GM18511 (cell line): Measurements from ENCODE around the gene NPAS3.

Source experiments
- ATAC-seq: cut with Tn5 transposase; IDR thresholded peaks from one replicate; pipeline ENCODE4 v1.9.1; 2021; ENCODE audit warnings: mild to moderate bottlenecking, moderate library complexity; ENCODE audit not compliant: unreplicated experiment

The NPAS3 gene

GRCh38 chr14:33413381-33413780, 474.7 kb downstream of the NPAS3 start:
- no peak for ATAC-seq

- ATAC-seq, result no peak
Observed at GRCh38 chr14:33414041-33414440, 475.4 kb downstream of the NPAS3 start.

- no peak for ATAC-seq
Observed at GRCh38 chr14:33420051-33420627, 481.5 kb downstream of the NPAS3 start.

GRCh38 chr14:33430414-33431035, 491.8 kb downstream of the NPAS3 start:
- no peak for ATAC-seq

DNA sequence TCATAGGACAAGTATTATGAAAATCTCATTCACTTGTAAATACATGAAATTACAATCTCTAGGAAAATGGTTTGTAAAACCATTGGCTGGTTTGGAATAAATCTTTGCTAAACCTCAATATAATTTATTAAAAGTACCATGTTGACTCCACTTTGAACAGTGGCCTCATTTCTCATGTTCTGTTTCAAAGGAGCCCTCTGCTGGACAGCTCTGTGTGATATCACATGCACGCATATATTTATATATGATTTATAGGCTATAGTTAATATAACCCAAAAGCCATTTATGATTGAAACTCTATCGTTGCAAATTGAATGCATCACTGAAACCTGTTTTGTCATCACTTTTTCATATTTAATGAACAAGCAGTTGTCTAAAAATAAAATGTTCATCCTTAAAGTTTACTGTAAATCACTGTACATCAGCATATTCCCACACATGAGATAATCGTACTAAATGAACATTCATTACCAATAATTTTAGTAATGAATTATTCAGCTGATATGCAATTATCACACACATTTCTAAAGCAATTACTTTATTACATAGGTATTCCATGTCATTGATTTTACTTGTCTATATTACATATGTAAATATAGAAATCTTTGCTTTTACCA, 493.8 kb downstream of the NPAS3 start:
- no peak for ATAC-seq

GRCh38 chr14:33433396-33433795, 494.7 kb downstream of the NPAS3 start:
- ATAC-seq, result no peak

GRCh38 chr14:33435911-33436689, 497.4 kb downstream of the NPAS3 start:
- no peak for ATAC-seq

GRCh38 chr14:33441633-33442032, 503.0 kb downstream of the NPAS3 start:
- no peak for ATAC-seq

DNA sequence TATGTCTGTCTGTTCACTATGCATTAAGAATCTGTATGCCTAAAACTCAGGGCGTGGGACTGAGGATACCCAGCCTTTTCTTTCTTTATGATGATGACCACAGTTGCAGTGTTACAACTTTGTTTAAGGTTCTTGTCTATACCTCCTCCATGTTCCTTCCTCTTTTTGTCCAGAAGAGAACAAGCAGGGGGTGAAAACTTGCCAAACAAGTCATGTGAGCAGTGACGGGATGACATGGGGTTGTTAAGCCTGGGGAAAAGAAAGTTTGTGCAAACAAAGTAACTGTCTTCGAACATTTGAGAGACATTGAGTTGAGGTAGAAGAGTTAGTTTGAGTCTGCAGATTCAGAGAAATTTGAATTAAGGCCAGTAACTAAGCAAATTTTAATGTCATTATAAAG, 505.5 kb downstream of the NPAS3 start:
- no peak for ATAC-seq

DNA sequence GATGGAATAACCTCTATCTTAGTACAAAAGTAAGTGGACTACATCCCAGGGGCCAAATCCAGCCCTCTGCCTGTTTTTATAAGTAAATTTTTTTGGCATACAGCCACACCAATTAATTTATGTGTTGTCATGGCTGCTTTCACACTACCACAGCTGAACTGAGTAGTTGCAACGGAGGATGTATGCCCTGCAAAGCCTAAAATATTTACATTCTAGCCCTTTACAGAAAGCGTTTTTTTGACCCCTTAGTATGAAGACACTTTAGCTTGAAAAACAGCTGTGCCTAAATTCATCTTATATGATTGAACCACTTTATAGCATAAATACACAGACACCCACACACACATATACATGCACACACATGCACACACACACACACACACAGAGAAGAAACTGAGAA, 510.6 kb downstream of the NPAS3 start:
- no peak for ATAC-seq

DNA sequence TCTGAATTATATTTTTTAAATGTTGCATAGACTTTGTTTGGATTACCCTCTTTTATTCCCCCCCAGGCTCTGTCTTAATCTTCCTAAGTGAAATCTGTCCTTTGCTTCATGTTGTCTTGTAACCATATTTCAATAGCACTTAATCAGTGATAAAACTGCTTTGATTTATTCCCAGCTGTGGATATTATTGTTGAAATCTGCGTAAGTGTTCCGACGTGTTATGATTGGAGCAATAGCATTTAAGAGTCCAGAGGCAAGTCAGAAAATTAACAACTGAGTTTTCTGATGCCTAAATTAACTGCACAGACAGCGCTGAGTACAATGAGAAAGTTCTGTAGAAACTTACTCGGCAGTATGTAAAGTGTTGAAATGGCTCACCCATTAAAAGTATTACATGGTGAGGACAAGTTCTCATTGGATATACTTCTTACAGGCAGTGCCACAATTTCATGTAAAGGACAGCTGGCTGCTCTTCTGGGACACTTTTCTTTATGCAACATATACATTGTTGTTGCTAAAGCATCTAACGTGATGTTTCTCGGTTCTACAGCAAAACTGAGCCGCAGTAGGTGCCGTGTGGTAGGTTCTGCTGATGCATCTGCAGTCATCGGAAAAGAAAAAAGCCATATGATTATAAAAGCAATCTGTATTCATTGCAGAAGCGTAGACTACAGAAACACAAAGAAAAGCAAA, 511.2 kb downstream of the NPAS3 start:
- ATAC-seq, result no peak

GRCh38 chr14:33450416-33450815, 511.7 kb downstream of the NPAS3 start:
- ATAC-seq, result no peak

DNA sequence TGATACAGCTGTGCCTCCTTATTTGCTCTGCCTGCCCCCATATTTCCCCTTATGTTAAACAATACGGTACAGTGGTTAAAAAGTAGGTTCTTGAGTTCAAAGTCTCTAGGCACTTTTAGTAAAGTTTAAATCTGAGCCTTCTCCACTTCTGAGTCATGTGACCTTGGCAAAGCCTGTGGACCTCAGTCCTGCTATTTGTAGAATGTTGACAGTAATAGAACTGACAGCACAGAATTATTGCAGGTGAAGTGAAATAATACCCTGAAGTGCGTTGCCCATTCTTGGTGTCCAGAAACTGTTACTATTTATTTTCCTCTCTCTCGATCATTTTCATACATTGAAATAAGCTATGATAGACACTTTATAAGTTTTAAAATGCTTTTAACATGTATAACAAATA, 512.5 kb downstream of the NPAS3 start:
- no peak for ATAC-seq

GRCh38 chr14:33452995-33453394, 514.3 kb downstream of the NPAS3 start:
- no peak for ATAC-seq

DNA sequence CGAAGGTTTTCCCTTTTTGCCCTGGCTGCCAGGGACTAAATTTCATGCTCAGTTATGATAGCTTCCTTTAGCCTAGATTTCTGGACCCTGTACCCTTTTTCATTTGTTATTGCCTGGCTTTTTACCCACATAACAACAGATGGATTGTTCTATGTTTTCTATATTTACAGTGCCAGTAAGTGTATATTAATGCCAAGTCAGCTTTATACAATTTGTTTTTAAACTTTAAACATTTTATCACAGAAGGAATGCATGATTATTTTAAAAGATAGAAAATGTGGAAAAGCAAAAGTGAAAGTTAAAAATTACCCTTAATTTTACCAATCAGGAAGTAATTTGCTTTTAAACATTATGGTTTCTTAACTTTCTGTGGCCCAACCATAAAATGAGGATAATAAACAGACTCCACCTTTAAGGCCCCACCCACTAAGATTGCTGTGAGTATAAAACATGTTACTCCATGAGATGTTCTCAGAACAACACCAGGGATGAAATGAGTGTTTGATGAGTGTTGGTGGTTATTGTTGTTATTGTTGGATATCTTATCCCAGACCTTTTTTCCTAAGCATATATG, 515.4 kb downstream of the NPAS3 start:
- no peak for ATAC-seq

GRCh38 chr14:33454707-33455106, 516.0 kb downstream of the NPAS3 start:
- no peak for ATAC-seq

DNA sequence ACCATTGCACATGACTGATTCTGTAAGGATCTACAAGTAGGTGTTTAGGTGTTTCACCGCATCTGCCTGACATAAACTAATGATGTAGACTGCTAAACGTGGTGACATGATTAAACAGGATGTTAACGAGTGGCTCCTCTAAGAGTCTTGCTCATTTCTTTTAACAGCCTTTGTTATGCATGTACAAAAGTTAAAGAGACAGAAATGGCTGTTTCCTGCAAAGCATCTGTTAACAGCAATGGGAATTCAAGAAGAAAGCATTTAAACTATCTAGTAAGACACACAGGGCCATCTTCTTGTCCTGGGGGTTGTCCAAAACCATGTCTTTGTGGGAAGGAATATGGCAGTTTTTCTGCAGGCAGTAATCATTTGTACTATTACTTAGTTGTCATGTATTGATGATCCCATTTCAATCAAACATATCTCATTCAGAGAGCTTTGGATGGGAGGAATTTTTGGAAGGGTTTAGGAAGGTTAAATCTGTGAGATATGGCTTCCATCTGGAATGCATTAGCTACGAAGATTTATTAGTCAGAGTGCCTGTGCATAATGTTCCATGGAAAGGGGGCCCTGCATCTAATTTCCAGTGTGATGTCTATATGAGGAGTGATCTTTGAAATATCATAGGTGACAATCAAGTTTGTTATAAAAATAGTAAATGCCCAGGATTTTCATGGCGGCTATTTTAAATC, 517.1 kb downstream of the NPAS3 start:
- no peak for ATAC-seq

DNA sequence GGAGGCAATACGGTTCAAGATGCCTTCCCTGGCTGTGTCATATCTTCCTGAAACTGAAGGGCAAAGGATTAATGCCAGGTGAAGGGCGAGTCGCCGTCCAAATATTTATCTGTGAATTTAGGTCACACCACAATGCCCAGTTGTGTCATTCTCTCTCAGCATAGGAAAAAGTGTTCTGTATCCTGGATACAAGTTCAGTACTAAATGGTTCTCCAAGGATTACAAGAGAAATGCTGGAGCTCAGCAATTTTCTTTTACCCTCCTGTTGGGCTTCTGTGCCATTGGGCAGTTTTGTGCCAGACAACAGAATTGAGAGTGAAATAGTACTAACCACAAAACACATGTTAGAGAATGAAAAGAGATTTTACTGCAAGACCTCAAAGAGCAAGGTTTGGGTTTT, 518.3 kb downstream of the NPAS3 start:
- no peak for ATAC-seq

- ATAC-seq, result no peak
Observed at GRCh38 chr14:33457617-33458016, 518.9 kb downstream of the NPAS3 start.

GRCh38 chr14:33460164-33460563, 521.5 kb downstream of the NPAS3 start:
- no peak for ATAC-seq
